Prostate gland (tissue), 2 donors: ENCODE measurements around the gene HADHA. TPM values are rescaled to one million over a fixed set of nuclear protein-coding genes. Genes with fewer than 3 reads are reported as not detected.

Experiments used
- total RNA-seq, 2 donors: library from RNA; depleted of rRNA; stranded (reverse); fragments of >200 nt; gene quantifications; one replicate each; pipeline ENCODE4 v1.1.0, GENCODE V29; 2016

Gene HADHA
- total RNA-seq, 2 donors from 2014 or later, result 96.6 to 107 TPM

Other genes with a start within 250 kb of the HADHA start
- 100 to 1,000 TPM; 118 to 139 TPM for gene RAB10, start 210.5 kb downstream of the HADHA start, total RNA-seq
- 1 to 10 TPM; 3.5 TPM for gene GAREM2, start 71.5 kb downstream of the HADHA start, total RNA-seq
- 100 to 1,000 TPM; 119 to 130 TPM for gene HADHB, start 307 bp upstream of the HADHA start, total RNA-seq
- 10 to 100 TPM; 14.4 to 15.6 TPM for gene SELENOI, start 101.5 kb upstream of the HADHA start, total RNA-seq
- gene ADGRF3, start 102.2 kb upstream of the HADHA start, total RNA-seq, result under 1 TPM in 1 of 2 donors, not detected in 1; 0.34 TPM
- 1 to 10 TPM in 1 of 2 donors, not detected in 1; 3.8 TPM for gene DRC1, start 157.3 kb upstream of the HADHA start, total RNA-seq
- under 1 TPM in 1 of 2 donors, not detected in 1; 0.68 TPM for gene OTOF, start 233.5 kb upstream of the HADHA start, total RNA-seq